SK-N-SH (cell line): Measurements from ENCODE around the gene MADD. TPM values are rescaled to one million over a fixed set of nuclear protein-coding genes. Genes with fewer than 3 reads are reported as not detected.

Source experiments
- CTCF ChIA-PET: fragments of 300-600, 350-600 bp; formaldehyde crosslinking; extraction: SDS; loops from one replicate; lab custom pipeline; 2021; lab: Yijun Ruan, JAX
- POLR2A ChIA-PET: fragments of 350-600 bp; sonication (Branson Sonifier 250); formaldehyde crosslinking; extraction: SDS; loops from one replicate; lab custom pipeline; 2020; ENCODE audit warnings: antibody characterized with exemption, inconsistent platforms; lab: Yijun Ruan, JAX
- DNase-seq: peaks from one replicate; pipeline ENCODE4 v3.0.0; 2012
- H2AFZ ChIP-seq: fragments of 200-600 bp; sonication (generic); 2 replicates; pipeline ENCODE4 v1.8.1; 2016; ENCODE audit warnings: antibody characterized with exemption, mild to moderate bottlenecking, low read depth
- H3F3A ChIP-seq: fragments of 200-600 bp; sonication (generic); replicated peaks from 2 replicates; pipeline ENCODE3; 2016; ENCODE audit warnings: antibody characterized with exemption, mild to moderate bottlenecking; ENCODE audit not compliant: insufficient read depth
- H3K27ac ChIP-seq, 2 experiments: fragments of 200-500 bp in 1 of 2; fragments of 200-600 bp in 1 of 2; sonication (Bioruptor generic) in 1 of 2; sonication (generic), shearing (Covaris generic) in 1 of 2; 2 replicates each; pipeline versions ENCODE4 v1.5.1 to v1.6.1; 2014 to 2016; ENCODE audit warnings: low read depth in 2 of 2, inconsistent platforms in 1 of 2, low read length in 1 of 2, mild to moderate bottlenecking in 1 of 2, mixed read lengths in 1 of 2
- H3K27me3 ChIP-seq: fragments of 200-600 bp; sonication (generic), shearing (Covaris generic); 2 replicates; pipeline ENCODE4 v1.6.1; 2016; ENCODE audit warnings: mixed run types; ENCODE audit not compliant: insufficient read depth
- H3K36me3 ChIP-seq, 2 experiments: fragments of 200-500 bp in 1 of 2; fragments of 200-600 bp in 1 of 2; sonication (Bioruptor generic) in 1 of 2; sonication (generic) in 1 of 2; replicated peaks in 1 of 2; 2 replicates each; pipeline versions ENCODE3 to v1.5.1; 2014 to 2016; ENCODE audit warnings: low read length in 1 of 2, mild to moderate bottlenecking in 1 of 2; ENCODE audit not compliant: insufficient read depth in 2 of 2, control insufficient read depth in 1 of 2
- H3K4me1 ChIP-seq, 2 experiments: fragments of 200-500 bp in 1 of 2; fragments of 200-600 bp in 1 of 2; sonication (Bioruptor generic) in 1 of 2; sonication (generic), shearing (Covaris generic) in 1 of 2; 2 replicates each; pipeline versions ENCODE4 v1.5.1 to v1.6.1; 2014 to 2016; ENCODE audit warnings: low read depth in 1 of 2, low read length in 1 of 2, mixed run types in 1 of 2; ENCODE audit not compliant: insufficient read depth in 2 of 2, control insufficient read depth in 1 of 2
- H3K4me2 ChIP-seq: fragments of 200-600 bp; sonication (generic), shearing (Covaris generic); 2 replicates; pipeline ENCODE4 v1.6.1; 2017; ENCODE audit warnings: mixed run types
- H3K4me3 ChIP-seq, 2 experiments: fragments of 200-500 bp in 1 of 2; fragments of 200-600 bp in 1 of 2; sonication (Bioruptor generic) in 1 of 2; sonication (generic), shearing (Covaris generic) in 1 of 2; 2 replicates each; pipeline versions ENCODE4 v1.5.1 to v1.8.1; 2014 to 2016; ENCODE audit warnings: low read depth in 2 of 2, inconsistent platforms in 1 of 2, low read length in 1 of 2, mild to moderate bottlenecking in 1 of 2, mixed read lengths in 1 of 2, moderate library complexity in 1 of 2
- H3K79me2 ChIP-seq: fragments of 200-600 bp; sonication (generic); 2 replicates; pipeline ENCODE4 v1.8.1; 2017; ENCODE audit warnings: mild to moderate bottlenecking; ENCODE audit not compliant: insufficient read depth
- H3K9ac ChIP-seq: fragments of 200-600 bp; sonication (generic); 2 replicates; pipeline ENCODE4 v1.6.1; 2017; ENCODE audit warnings: mixed run types
- H3K9me2 ChIP-seq: fragments of 200-600 bp; sonication (generic); 2 replicates; pipeline ENCODE4 v1.6.1; 2017; ENCODE audit warnings: mixed run types
- H3K9me3 ChIP-seq: fragments of 200-600 bp; sonication (generic); 2 replicates; pipeline ENCODE4 v1.6.1; 2017; ENCODE audit warnings: mixed run types, mild to moderate bottlenecking, moderate library complexity
- H4K20me1 ChIP-seq: fragments of 200-600 bp; sonication (generic); 2 replicates; pipeline ENCODE4 v1.6.1; 2017; ENCODE audit warnings: mild to moderate bottlenecking, mixed run types; ENCODE audit not compliant: insufficient read depth
- CHD2 ChIP-seq: fragments of 150-350 bp; IDR thresholded peaks from 2 replicates; pipeline ENCODE4 v1.6.1; 2018; ENCODE audit warnings: low read length; ENCODE audit not compliant: partially characterized antibody
- CTCF ChIP-seq: fragments of 200-600 bp; sonication (generic); IDR thresholded peaks from 2 replicates; pipeline ENCODE4 v1.6.1; 2017; ENCODE audit warnings: antibody characterized with exemption, mild to moderate bottlenecking, moderate library complexity
- EP300 ChIP-seq, 2 experiments: IDR thresholded peaks; 2 replicates each; pipeline versions ENCODE4 v1.4.0 to v1.6.1; 2012; ENCODE audit warnings: borderline replicate concordance in 1 of 2, low read depth in 1 of 2, low read length in 1 of 2
- EZH2phosphoT487 ChIP-seq: fragments of 200-600 bp; sonication (generic); IDR thresholded peaks from 2 replicates; pipeline ENCODE4 v1.6.1; 2017; ENCODE audit warnings: low read depth, mixed run types, mild to moderate bottlenecking, antibody characterized with exemption, moderate library complexity, borderline replicate concordance
- FOXJ3 ChIP-seq: sonication (generic); formaldehyde crosslinking; IDR thresholded peaks from 2 replicates; pipeline ENCODE4 v1.5.1; 2020; ENCODE audit warnings: mild to moderate bottlenecking, missing genetic modification reagents
- GABPA ChIP-seq: IDR thresholded peaks from 2 replicates; pipeline ENCODE4 v1.4.0; 2012; ENCODE audit warnings: low read depth, mild to moderate bottlenecking
- GATA2 ChIP-seq: sonication (generic); formaldehyde crosslinking; IDR thresholded peaks from 2 replicates; pipeline ENCODE4 v1.5.0; 2020; ENCODE audit warnings: mild to moderate bottlenecking, missing genetic modification reagents
- JUND ChIP-seq: IDR thresholded peaks from 2 replicates; pipeline ENCODE4 v1.4.0; 2012
- MEF2A ChIP-seq: IDR thresholded peaks from 2 replicates; pipeline ENCODE4 v1.4.0; 2012; ENCODE audit warnings: low read depth, borderline replicate concordance
- MXI1 ChIP-seq: IDR thresholded peaks from 2 replicates; pipeline ENCODE4 v1.6.1; 2012; ENCODE audit warnings: mild to moderate bottlenecking, low read depth, low read length, improper control_type of control experiment
- NFIC ChIP-seq: IDR thresholded peaks from 2 replicates; pipeline ENCODE4 v1.4.0; 2012; ENCODE audit warnings: borderline replicate concordance
- POLR2AphosphoS5 ChIP-seq: IDR thresholded peaks from 2 replicates; pipeline ENCODE4 v1.6.1; 2012; ENCODE audit warnings: low read depth, low read length
- RAD21 ChIP-seq: IDR thresholded peaks from 2 replicates; pipeline ENCODE4 v1.6.1; 2012; ENCODE audit warnings: mild to moderate bottlenecking, low read length
- RCOR1 ChIP-seq: fragments of 150-350 bp; IDR thresholded peaks from 2 replicates; pipeline ENCODE4 v1.6.1; 2017; ENCODE audit warnings: antibody characterized with exemption, low read length
- RFX5 ChIP-seq: IDR thresholded peaks from 2 replicates; pipeline ENCODE4 v1.6.1; 2012; ENCODE audit warnings: mild to moderate bottlenecking, improper control_type of control experiment, low read length
- RXRA ChIP-seq: IDR thresholded peaks from 2 replicates; pipeline ENCODE4 v1.4.0; 2012; ENCODE audit warnings: low read depth, mild to moderate bottlenecking, borderline replicate concordance
- SIN3A ChIP-seq: IDR thresholded peaks from 2 replicates; pipeline ENCODE4 v1.6.1; 2012; ENCODE audit warnings: low read depth, mild to moderate bottlenecking, low read length, moderate library complexity, borderline replicate concordance
- TAF1 ChIP-seq: IDR thresholded peaks from 2 replicates; pipeline ENCODE4 v1.6.1; 2012; ENCODE audit warnings: low read depth, mild to moderate bottlenecking, low read length, moderate library complexity, borderline replicate concordance
- ZBTB33 ChIP-seq: IDR thresholded peaks from 2 replicates; pipeline ENCODE4 v1.4.0; 2012; ENCODE audit warnings: low read depth, borderline replicate concordance
- WGBS: methylation state at CpG from one replicate; pipeline ENCODE4 v1.1.6; 2017; ENCODE audit warnings: low lambda C conversion rate; 5-methylcytosine and 5-hydroxymethylcytosine counted together
- polyA plus RNA-seq, 3 experiments: library from polyadenylated mRNA; depleted of rRNA; stranded (reverse); fragments of >200 nt; gene quantifications; 2 replicates each; pipeline ENCODE4 v1.2.3, GENCODE V29; 2012
- TF ChIP-seq, protein P1 (sequence below): fragments of 150-350 bp; IDR thresholded peaks from 2 replicates; pipeline ENCODE4 v1.6.1; 2017; ENCODE audit warnings: antibody characterized with exemption, low read length, low read depth, borderline replicate concordance

The MADD gene
- polyA plus RNA-seq, 1 of the 3 experiments (the other 2 are of a cell fraction) = 16.4 TPM

DNA sequence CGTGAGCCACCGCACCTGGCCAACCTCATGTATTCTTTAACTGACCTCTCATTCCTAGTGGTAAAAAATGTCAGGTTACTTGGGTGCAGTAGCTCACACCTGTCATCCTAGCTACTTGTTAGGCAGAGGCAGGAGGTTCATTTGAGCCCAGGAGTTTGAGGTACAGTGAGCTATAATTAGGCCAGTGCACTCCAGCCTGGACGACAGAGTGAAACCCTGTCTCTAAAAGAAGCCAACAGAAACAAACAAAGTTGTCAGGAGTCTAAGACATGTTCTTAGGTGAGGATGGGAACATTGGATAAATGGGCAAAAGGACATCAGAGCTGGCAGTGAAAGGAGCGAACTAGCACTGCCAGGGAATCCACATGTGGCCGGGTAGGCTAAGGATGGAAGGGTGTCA, 18.1 kb downstream of the MADD start:
- Histone ChIP-seq H3K9ac (no peak overlapping the region), H2AFZ (no peak overlapping the region), H4K20me1 (no peaks in the 10 kb centered on the region), H3K27me3 (no peaks in the 10 kb centered on the region), H3K4me1 (no peaks in the 10 kb centered on the region), H3K36me3 (peaks cover 29 to 77% of the 10 kb centered on the region in 2 experiments), H3K9me3 (no peaks in the 10 kb centered on the region), H3K79me2 (no peaks in the 10 kb centered on the region), H3F3A (no peaks in the 10 kb centered on the region), H3K27ac (no peak overlapping the region), H3K4me3 (no peak overlapping the region), H3K9me2 (no peaks in the 10 kb centered on the region), H3K4me2 (no peak overlapping the region)
- CTCF ChIA-PET = no interaction called here
- 91% methylated on average over 5 of the region's 5 CpGs for WGBS
- TF ChIP-seq NFIC (no peak), RCOR1 (no peak), GATA2 (no peak), EZH2phosphoT487 (no peak), MEF2A (no peak), JUND (no peak), ZBTB33 (no peak), MXI1 (no peak), RFX5 (no peak), TAF1 (no peak), SIN3A (no peak), CTCF (no peak), RXRA (no peak), FOXJ3 (CRISPR knock-in tag) (no peak), EP300 (IDR thresholded peaks at IDR 0.05; ENCODE audit: borderline replicate concordance in 1 of 2, low read depth in 1 of 2, low read length in 1 of 2) (no peak), CHD2 (no peak), GABPA (no peak), RAD21 (no peak), POLR2AphosphoS5 (no peak)
- TF ChIP-seq, protein P1, sequence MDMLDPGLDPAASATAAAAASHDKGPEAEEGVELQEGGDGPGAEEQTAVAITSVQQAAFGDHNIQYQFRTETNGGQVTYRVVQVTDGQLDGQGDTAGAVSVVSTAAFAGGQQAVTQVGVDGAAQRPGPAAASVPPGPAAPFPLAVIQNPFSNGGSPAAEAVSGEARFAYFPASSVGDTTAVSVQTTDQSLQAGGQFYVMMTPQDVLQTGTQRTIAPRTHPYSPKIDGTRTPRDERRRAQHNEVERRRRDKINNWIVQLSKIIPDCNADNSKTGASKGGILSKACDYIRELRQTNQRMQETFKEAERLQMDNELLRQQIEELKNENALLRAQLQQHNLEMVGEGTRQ = no peak
- POLR2A ChIA-PET = no interaction called here
- no peak for DNase-seq
